ENCODE data around the gene CPT1C.

The CPT1C gene

DNA sequence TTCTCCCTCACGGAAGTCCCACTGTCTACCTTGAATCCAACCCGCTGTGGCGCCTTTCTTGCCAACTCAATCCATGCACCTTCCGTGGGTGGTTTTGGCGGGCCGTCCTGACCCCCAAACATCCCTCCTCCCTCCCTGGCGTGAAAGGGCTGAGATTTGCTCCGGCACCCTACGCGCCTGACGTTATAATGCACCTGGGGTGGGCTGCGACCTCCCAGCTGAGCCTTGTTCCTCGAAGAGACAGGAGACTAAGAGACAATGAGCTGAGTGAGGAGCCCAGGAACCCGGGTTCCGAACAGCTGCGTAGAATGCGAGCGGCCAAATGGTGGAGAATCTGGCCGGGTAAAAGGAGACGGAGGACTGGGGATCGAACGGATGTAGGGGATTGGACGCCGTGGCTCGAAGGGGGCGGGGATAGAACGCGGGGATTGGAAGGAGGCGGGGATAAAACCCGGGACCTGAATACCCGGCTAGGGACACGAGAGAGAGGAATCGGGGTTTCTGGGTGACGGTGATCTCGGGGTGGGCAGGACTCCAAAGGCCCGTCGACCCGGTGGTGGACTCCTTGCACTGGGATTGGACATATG is at the start of gene CPT1C:
CPT1C (plus strand) TSS at position 461 of the 587 bp plus-strand sequence. CDS start 1,137 bp downstream, outside the sequence.
- TF ChIP-seq, protein P1, sequence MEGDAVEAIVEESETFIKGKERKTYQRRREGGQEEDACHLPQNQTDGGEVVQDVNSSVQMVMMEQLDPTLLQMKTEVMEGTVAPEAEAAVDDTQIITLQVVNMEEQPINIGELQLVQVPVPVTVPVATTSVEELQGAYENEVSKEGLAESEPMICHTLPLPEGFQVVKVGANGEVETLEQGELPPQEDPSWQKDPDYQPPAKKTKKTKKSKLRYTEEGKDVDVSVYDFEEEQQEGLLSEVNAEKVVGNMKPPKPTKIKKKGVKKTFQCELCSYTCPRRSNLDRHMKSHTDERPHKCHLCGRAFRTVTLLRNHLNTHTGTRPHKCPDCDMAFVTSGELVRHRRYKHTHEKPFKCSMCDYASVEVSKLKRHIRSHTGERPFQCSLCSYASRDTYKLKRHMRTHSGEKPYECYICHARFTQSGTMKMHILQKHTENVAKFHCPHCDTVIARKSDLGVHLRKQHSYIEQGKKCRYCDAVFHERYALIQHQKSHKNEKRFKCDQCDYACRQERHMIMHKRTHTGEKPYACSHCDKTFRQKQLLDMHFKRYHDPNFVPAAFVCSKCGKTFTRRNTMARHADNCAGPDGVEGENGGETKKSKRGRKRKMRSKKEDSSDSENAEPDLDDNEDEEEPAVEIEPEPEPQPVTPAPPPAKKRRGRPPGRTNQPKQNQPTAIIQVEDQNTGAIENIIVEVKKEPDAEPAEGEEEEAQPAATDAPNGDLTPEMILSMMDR (IDR thresholded peaks at IDR 0.05) = no peak

DNA sequence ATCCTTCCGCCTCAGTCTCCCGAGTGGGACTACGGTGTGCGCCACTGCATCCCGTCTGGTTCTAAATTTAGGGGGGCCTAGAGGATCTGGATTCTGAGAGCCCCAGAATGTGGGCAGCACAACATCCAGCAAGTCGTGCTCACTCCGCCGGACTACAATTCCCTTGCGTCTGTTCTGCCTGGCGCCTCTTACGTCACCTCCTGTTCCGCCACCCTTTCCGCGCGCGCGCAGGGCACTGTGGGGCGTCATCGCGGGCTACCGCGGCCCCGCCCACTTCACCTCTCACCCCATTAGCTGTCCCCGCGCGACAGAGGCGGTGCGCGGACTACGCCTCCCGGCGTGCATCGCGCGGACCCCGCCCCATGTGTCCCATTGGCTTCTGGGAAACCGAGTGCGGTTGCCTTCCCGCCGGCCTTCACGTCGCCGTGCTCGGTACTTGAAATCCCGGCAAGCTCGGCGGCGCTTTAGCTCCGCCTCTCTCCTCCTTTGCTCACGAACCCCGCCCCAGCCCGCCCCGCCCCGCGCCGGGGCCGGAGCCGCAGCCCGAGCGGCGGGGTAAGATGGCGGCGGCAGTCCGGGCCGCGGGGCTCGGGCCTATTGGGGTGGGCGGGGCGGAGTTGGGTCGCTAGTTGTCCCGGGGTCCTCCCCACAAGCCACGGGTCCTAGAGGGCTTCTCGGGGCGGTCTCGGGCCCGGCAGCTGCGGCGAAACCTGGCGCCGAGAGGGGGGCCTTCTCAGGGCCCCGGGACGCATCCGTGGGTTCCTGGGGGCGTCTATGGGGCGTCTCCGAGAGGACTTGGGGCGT is 49.0 kb upstream of the CPT1C start, which contains the start of gene SCAF1:
SCAF1 (plus strand) TSS at position 522 of the 804 bp plus-strand sequence. CDS start 2,818 bp downstream, outside the sequence.
- TF ChIP-seq, protein P1 (IDR thresholded peaks at IDR 0.05) = no peak

DNA sequence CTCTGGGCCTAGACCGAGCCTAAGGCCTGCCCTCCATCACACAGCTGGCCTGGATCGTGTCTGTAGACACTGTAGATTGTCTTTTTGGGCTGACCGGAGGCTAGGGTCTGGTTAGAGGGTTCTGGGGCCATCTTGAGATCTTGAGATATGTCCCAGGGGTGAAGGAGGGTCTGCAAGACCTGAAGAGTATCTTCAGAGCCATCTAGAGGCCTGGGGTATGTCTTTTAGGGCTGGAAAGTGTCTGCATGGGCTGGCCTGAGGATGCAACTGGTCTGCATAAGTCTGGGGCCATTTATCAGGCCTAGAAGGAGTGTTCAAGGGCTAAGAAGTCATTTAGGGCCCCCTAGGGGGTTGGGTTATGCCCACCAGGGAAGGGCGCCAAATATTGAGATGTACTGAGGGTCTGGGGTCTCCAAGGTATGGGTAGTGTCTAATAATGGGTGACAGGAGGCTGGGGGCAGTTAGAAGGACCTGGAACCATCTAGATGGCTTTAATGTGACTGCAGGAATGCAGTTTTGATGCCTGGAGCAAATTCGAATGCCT is 48.4 kb upstream of the CPT1C start:
- TF ChIP-seq, protein P1 (IDR thresholded peaks at IDR 0.05) = no peak

DNA sequence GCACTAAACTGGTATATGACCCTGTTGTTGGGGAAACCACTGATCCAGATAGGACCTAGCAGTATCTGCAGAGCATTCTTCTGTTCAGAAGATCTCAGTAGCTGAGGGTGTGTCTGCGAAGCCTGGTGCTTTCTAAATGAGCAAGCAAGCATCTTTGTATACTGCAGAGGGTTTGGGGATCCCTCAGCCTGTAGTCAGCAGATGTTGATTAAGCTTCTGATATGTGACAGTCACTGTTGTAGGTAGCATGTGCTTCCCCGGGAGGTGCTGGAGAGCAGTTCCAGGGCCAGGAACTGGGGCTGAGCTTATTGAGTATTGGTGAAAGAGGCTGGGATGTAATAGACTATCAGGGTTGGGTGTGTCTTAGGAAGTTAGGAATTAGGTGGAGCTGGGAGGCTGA is 47.5 kb upstream of the CPT1C start:
- TF ChIP-seq, protein P1 (IDR thresholded peaks at IDR 0.05) = no peak

DNA sequence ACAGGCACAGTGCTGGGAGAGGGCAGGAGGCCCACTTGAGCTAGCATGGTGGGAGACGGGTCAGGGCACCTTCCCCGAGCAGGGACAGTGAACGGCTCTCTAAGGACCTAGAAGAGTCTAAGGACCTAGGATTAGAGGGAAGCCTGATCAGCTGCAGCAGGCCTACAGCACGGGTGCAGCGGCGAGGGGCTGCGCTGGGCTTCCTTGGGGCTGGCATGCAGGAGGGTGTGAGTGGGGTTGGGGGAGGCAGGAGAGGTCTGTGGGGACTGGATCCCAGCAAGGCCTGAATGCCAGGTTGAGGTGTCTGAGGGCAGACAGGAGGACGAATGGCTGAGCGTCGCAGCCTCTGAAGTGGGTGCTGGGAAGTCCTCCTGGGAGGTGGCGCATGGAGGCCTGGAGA is 45.3 kb upstream of the CPT1C start:
- TF ChIP-seq, protein P1 (IDR thresholded peaks at IDR 0.05) = no peak

DNA sequence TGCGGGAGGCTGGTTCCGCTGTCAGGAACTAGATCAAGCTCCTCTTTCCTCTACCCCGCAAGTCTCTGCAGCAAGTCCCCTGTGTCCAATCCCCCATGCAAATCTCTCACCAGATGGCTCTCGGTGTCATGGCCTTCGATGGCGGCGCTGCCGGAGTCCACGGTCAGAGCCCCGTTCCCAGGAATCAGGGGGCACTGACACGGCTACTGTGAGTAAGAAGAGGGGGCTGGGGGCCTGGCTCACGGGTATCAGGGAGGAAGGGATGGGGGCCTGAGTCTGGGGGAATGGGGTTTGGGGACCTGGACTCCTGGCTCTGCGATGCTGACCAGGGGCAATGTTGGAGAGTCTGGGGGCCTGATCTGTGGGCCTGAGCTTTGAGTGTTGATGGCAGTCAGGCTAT is 44.9 kb upstream of the CPT1C start:
- TF ChIP-seq, protein P1 (IDR thresholded peaks at IDR 0.05) = no peak

DNA sequence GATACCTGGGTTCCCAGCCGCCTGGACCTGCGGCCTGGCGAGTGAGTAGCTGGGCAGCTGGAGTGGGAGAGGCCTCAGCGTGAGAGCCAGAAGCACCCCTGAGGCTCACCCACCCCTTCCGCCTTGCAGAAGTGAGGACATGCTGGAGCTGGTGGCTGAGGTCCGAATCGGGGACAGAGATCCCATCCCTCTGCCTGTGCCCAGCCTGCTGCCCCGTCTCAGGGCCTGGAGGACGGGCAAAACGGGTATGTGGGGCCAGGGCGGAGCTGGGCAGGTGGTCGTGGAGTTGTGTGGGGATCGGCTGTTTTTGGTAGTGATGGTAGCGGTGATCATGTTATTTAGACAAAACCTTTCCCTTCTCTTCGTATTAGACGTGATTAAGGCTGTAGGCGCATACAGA is 44.3 kb upstream of the CPT1C start:
- TF ChIP-seq, protein P1 (IDR thresholded peaks at IDR 0.05) = no peak
